Left ventricle myocardium superior (tissue), 1 donor: ENCODE data around the gene EGFR. TPM values are rescaled to one million over a fixed set of nuclear protein-coding genes. Genes with fewer than 3 reads are reported as not detected.

ENCODE experiments used
- ATAC-seq: fragments of 200-7000 bp; cut with Tn5 transposase; one replicate; pipeline ENCODE4 v1.9.1; 2020; ENCODE audit warnings: mild to moderate bottlenecking, moderate library complexity
- DNase-seq: peaks from one replicate; pipeline ENCODE4 v3.0.0-alpha.2; 2020
- intact Hi-C: fragments of 100-400 bp; cut with micrococcal nuclease; formaldehyde crosslinking; loops from one replicate; pipeline ENCODE4 v1.11.0; 2022
- total RNA-seq: library from RNA; stranded (reverse); fragmentation: NEBNext Ultra II Directional; extraction: Animal tissue kit (Norgen Biotek cat#: 25700); gene quantifications from one replicate; pipeline ENCODE4 v1.2.1, GENCODE V29; 2021
- donor health status: DM: no; HTN: yes; CAD: no; lungs with severe emphysema.

EGFR gene
- total RNA-seq, 1 donor from 2014 or later, result 11.2 TPM

DNA sequence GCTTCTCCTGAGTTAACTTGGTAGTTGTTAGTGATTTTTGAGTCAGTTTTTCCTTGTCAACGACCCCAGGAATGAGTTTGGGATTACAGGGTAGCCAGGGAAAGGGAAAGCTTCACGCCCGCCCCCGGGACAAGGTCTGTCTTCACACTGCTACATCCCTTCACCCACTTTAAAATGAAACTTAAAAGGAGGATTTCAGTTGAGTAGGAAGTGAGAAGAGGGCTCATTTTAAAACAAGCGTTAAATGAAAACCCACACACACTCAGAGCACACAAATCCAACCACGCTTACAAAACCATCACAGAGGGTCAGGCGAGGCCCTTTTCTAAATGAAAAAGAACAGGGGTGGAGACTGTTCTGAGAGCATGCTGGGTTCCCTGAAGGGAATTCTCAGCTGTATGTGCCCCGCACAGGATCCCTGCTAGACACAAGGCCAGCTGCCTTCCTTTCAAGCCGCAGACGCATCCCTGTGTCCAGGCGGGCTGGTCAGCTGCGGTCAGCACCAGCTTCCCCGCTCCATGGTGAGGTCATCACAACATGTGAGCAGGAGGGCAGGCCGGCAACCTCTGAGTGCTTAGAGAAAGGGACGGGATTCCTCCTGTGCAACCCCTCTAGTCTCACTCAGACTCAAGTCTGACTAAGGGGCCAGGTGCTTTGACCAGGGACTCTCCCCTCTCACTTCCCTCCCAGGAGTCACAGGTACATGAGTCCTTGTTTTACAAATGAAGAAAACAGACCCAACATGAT lies 111.8 kb downstream of the EGFR start:
- intact Hi-C loops, result no loop called here
- peak; percentile 74 for DNase-seq

DNA sequence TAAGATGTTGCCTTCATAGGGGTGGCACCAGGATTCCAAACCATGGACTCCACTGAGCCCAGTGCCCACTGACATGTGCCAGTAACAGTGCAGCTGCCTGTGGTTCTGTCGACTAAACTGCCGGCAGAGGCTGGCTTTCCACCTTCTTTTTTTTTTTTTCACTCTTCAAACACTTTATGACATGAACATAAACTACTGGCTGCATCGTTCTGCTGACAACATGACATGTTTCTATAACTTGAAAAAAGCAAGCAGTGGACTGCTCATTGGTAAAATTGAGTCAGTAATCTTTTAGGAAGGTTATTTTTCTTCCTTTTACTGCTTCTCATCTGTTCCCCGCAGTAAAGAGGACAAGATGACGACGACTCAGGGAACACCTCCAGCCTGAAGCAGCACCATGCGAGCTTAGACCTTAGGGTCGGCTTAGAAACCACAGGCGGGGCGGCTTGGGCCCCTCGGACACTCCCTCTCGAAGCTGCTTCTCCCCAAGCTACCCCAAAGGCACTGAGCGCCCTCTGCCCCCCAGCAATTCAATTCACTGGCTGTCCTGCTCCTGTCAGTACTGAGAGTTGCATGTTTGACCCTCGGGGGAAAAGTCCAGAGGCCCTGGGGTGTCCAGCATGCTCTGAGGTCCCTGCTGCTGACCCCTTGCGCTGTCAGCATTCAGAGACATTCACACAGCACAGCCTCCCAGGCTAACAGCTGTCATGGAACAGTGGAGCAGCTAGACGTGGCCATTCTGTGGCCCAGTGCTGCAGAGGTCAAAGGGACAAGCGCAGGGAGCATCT lies 112.5 kb downstream of the EGFR start:
- DNase-seq (no peak), ATAC-seq (peak; percentile 5)
- intact Hi-C loops, result no loop called here

More for the DNA sequence above, 111.8 kb downstream of the EGFR start:
- ATAC-seq, result peak; percentile 57

DNA sequence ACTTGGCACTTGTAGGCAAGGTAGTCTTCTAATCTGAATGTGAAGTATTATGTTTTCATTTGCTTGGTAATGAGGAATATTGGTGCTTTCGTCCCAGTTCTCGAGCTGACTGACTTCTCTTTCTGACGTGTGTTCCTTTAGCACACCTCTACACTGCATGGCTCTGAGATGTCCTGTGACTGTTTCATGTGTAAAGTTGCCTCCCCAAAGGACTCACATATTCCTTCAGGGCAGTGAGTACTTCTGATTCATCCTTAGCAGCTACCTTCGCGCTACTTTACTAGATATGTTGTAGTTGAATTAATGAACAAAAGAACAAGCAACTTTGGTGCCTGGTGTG lies 113.7 kb downstream of the EGFR start:
- ATAC-seq (no peak), DNase-seq (no peak)
- intact Hi-C loops, result no loop called here

DNA sequence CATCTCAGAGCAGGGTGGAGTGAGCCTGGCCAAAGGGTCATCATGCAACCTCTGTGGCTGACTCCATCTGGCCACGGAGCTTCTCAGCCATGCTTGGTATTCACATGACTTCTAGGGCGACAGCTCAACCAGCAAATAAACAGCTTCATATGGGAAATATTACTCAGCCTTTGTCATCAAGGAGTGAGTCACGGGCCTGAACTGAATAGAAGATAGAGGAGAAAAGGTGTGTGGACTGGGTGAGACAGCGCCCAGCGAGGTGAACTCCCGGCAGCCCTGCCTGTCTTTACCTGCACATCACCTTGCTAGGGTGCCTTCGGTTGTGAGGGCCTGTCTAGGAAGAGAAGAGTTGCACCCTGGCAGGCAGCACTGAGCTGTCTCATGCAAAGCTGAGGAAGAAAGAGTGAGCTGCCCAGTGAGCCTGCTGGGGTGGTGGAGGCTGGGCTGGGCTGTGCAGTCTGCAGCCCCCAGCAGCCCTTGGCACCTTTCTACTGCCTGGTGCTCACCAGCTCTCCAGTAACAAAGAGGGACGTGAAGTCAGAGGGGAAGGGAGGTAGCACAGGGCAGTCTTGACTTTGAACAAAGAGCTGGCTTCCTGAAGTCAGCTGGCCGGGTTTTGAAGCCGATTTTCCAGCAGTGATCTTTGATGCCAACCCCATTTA lies 114.2 kb downstream of the EGFR start:
- ATAC-seq, result no peak
- DNase-seq, result no peak
- intact Hi-C loops, result no loop called here

DNA sequence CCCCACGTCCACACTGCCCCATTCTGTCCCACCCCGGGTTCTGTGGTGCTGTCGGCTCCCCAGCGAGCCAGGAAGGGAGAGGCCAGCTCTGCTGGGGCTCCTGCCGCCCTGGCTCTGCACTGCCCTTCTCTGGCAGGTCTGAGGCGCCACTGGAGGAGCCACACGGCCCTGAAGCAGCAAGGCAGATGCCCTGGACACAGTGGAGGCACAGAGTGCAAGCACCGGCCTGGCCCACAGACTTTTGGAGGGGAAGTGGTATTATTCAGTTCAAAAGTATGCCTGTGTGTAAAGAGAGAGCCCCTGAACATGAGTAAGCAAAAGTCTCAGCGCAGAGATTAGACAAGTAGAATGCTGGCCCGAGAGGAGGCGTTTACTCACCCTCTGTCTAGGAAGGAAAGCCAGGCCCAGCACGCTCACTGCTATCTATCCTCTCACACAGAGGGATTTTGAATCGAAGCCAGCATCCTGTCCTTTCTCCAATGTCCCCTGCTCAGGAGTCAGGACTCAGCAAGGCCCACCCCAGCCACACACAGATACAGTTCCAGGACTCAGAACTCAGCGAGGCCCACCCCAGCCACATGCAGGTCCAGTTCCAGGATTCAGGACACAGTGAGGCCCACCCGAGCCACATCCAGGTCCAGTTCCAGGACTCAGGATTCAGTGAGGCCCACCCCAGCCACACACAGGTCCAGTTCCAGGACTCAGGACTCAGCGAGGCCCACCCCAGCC lies 115.0 kb downstream of the EGFR start:
- DNase-seq (peak; percentile 70), ATAC-seq (peak; percentile 77)
- intact Hi-C loops, result no loop called here

DNA sequence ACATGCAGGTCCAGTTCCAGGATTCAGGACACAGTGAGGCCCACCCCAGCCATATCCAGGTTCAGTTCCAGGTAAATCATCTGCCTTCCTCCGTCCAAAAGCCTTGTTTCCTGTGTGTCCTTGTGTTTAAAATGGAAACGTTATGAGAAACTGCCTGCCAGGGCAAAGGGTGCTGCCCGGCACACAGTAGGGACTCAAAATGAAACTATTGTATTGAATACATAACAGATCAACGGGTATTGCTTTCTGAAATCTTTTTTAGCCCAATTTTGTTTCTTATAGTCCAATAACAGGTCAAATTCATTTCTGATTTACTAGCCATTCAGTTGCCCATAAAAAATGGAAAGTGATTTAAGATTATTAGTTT lies 115.5 kb downstream of the EGFR start:
- DNase-seq (no peak), ATAC-seq (no peak)
- intact Hi-C loops, result no loop called here

DNA sequence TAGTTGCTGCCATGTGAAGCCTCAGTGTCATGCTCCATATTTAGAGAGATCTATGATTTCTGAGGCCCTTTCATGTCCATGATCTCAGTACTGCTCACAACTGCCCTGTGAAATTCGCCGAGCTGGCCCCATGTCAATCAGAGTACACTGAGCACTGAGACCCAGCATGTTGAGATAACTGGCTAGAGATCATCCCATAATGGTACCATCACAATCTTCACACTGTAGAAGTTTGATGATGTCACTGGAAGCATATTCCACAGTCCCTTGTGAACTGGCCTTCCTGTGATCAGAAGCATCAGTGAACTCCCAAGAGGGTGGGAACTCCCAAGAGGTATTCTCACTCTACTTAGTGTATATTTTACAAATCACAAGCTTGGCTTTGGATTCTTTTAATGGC lies 116.0 kb downstream of the EGFR start:
- ATAC-seq, result no peak
- intact Hi-C loops, result no loop called here
- no peak for DNase-seq

DNA sequence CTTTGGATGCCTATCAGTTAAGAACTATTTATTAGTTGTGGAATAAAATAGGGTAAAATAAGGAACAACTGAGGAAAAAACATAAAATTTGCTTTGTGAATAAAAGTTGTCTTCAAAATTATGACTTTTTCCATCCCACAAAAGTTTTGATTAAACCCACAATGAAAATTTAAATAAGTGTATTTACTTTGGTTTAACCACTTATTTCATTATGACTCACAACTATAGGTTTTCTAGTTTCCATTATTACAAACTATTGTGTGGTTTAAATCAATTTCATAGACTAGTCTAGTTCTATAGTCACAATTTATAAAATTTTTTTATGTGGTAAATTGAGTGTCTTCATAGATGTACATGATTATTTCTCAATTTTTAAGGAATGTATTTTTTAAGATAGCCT lies 116.6 kb downstream of the EGFR start:
- ATAC-seq (no peak), DNase-seq (no peak)
- intact Hi-C loops, result no loop called here

DNA sequence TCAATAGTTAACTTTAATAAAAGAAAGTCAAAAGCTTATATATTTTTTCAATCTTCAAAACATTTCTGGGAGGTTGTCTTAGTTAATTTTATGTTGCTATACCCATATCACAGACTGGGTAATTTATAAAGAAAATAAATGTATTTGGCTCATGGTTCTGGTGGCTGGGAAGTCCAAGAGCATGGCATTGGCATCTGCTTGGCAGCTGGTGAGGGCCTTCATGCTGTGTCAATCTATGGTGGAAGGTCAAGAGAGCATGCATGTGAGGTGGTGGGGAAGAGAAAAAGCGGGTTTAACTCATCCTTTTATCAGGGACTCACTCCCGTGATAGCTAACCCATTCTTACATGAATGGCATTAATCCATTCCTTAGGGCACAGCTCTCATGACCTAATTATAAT lies 119.8 kb downstream of the EGFR start:
- DNase-seq, result no peak
- intact Hi-C loops, result no loop called here
- ATAC-seq, result no peak

DNA sequence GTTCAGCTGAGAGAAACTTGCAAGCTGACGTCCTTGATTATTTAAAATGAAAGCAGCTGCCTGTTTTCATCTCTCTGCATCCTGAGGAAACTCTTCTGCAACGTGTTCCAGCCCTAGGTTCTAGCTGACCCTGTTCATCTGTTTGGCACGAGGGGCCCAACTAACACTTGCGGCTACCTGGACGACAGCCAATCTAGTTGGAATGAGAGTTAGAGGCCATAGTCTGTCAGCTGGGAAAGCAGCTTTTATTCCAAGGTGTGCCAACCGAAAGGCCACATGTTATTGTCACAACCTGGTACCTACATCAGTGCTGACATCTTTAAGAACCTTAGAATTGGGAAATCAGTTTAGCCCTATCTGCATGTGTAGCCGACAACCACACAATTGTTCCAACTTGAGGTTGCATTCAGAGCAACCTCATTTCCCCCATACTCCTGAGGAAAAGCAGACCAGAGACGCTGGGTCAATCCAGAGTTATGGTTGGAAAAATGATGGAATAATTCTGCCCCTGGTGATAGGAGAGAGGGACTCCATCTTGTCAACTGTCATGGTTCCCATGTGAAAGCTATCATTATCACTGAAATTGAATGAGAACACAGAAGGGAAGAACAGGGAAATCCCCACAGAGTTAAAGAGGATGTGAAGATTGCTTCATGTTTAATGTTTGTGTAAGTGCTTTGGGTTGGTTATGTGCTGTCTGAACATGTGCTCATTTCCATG lies 121.6 kb downstream of the EGFR start:
- peak; percentile 57 for DNase-seq
- peak; percentile 89 for ATAC-seq
- intact Hi-C loops, result loop anchor here (10.0 kb wide), 1 partner anchor 66 kb away; no protein-coding TSS in a partner anchor

DNA sequence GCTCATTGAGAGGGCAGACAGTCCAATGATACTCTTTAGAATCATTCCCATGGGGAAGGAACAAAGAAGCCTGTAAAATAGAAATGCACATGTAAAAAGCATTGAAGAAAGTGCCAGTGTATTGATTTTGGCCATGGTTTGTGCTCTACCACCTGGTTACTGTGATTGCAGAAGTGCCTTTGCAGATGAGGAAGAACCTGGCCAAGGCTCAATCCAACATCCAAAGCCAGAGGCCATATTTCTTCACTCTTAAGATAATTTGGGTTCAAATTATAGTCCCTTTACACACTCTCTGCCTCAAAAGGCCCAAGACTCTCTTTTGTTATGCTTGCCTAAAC lies 122.1 kb downstream of the EGFR start:
- intact Hi-C loops, result loop anchor here (10.0 kb wide), 1 partner anchor 66 kb away; no protein-coding TSS in a partner anchor
- DNase-seq (no peak), ATAC-seq (peak; percentile 45)

DNA sequence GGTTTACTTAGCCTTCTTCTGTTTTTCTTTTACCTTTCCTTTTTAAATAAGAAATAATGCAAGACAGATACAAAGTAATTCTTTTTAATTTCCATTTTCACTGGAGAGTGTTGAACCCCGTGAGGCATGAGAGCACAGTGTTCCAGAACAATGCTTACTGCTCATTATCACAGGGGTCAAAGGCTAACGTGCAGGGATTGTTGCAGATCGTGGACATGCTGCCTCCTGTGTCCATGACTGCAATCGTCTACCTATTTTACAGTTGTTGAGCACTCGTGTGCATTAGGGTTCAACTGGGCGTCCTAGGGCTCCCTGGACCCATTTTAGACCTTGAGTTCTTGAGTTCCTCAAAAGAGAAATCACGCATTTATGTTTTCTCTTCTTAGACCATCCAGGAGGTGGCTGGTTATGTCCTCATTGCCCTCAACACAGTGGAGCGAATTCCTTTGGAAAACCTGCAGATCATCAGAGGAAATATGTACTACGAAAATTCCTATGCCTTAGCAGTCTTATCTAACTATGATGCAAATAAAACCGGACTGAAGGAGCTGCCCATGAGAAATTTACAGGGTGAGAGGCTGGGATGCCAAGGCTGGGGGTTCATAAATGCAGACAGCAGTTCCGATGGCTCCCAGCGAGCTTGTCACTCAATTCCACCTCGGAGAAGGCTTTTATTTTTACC lies 124.2 kb downstream of the EGFR start:
- ATAC-seq (no peak), DNase-seq (no peak)
- intact Hi-C loops, result loop anchor here (10.0 kb wide), 1 partner anchor 68 kb away; no protein-coding TSS in a partner anchor

DNA sequence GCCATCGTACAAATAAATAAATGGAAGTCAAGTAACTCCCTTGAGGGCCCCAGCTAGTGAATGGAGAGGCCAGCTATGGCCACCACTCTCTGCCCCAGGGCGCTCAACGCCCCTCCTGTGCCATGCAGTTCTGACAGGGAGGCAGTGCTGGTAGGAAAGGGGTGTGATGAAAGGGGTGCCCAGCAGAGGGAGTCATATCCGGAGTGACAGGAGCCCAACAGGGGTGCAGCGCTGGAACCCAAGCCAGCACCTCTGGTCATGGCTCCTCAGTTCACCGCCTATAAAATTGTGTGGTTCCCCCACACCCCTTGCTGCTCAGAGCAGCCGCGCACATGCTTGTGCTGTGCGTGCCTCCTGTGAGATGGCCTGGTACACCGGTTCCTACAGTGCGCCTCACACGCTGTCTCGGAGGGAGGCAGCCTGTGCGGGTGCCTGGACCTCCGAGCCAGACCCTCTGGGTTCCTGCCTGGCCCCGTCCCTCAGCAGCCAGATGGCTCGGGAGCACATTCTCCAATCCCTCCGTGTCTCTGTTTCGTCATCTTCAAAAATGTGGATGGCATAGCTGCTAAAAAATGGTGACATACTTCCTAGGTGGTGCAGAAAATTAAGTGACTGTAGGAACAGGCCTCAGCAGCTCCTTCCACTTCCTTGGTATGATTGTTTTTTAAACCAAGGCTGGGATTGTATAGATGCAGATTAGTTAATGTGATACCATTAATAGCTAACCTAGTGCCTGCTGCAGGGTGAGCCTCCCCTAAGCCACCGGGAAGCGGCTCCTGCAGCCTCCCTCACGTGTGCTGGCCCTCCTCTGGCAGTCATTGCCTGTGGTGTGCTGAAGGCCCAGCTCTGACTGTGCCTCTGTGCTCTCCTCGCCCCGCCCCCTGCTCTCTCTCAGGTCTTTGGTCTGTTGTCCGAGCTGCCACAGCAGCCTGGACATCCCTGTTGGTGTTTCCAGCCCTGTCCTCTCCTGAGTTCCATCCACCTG lies 125.8 kb downstream of the EGFR start:
- DNase-seq, result no peak
- ATAC-seq, result no peak
- intact Hi-C loops, result loop anchor here (10.0 kb wide), 1 partner anchor 70 kb away; no protein-coding TSS in a partner anchor

DNA sequence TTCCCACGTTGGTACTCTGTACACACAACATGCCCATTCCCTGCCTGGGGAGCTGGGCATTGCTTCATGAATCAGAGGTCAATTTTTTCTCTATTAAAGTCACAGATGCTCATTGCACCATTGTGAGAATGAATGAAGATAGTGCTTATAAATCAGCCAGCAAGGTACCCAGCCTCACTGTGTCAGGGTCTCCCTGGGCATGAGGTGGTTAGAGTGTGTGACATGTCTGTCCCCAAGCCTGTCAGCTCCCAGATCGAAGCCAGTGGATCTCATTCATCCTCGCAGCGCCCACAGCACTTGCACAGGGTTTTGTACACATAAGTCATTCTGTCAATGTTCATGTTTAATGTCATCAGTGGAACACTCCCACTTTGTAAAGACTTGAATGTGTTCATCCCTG lies 126.8 kb downstream of the EGFR start:
- intact Hi-C loops, result loop anchor here (10.0 kb wide), 1 partner anchor 71 kb away; no protein-coding TSS in a partner anchor
- ATAC-seq, result no peak

DNA sequence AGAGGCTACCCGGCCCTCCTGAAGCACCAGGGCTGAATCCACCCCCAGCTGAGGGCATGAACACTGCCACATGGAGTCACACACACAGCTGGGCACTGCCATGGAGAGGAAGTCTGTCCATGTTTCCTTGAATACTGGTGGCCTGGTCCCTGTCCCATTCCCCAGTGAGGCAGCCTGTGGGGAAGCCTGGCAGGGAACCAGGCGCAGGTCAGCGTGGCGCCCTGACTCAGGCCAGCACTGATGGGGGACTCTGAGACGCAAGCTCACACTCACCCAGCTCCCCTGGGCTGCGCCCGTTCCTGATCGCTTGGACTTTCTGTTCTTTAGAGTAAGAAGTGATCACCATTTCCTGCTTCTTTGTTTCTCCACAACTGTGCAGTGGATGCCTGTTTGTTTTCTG lies 128.3 kb downstream of the EGFR start:
- intact Hi-C loops, result loop anchor here (10.0 kb wide), 1 partner anchor 72 kb away; no protein-coding TSS in a partner anchor
- no peak for ATAC-seq
- no peak for DNase-seq

More for the DNA sequence above, 126.8 kb downstream of the EGFR start:
- no peak for DNase-seq

DNA sequence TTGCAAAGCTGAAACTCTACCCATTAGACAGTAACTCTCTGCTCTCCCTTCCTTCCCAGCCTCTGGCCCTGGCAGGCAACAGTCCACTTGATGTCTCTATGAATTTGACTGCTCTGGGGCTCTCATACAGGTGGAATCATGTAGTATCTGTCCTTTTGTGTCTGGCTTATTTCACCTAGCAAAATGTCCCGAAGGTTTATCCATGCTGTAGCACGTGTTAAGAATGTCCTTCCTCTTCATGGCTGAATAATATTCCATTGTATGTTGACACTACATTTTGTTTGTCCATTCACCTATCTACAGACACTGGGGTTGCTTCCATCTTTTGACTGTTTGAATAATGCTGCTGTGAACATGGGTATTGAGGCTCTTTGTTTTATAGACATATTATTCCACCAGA lies 128.9 kb downstream of the EGFR start:
- intact Hi-C loops, result loop anchor here (10.0 kb wide), 1 partner anchor 73 kb away; no protein-coding TSS in a partner anchor
- ATAC-seq, result no peak

DNA sequence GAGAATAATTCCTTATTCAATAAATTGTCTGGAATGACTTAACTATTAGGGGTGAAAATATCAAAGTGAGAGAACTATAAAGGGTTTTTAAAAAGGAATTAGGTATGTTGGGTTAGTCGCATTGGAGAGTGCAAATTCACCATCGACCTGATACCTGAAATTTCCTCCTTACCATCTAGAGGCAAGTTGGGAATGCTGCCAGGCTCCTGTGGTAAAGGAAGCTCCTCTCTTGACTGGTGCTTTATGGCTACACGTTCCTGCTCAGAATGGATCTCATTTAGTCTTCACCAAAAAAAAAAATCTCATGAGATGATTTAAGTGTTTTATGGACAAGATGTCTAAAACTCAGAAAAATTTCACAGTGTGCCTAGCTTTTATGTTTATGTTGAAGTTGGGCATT lies 129.8 kb downstream of the EGFR start:
- no peak for ATAC-seq
- intact Hi-C loops, result loop anchor here (10.0 kb wide), 1 partner anchor 74 kb away; no protein-coding TSS in a partner anchor
- no peak for DNase-seq

More for the DNA sequence above, 128.9 kb downstream of the EGFR start:
- DNase-seq, result no peak
